ENCODE data around the gene ZFAND2A.

- peak; percentile 20 to 73 (median 42) for TF ChIP-seq CTCF (IDR thresholded peaks at IDR 0.05)
- TF ChIP-seq POLR2A (IDR thresholded peaks at IDR 0.05), result no peak
Observed at GRCh38 chr7:1176891-1177373, 16.9 kb upstream of the ZFAND2A start.

Data from thyroid gland (tissue), 4 donors.